H9 (cell line): ENCODE results near the gene SERPIND1. TPM values are rescaled to one million over a fixed set of nuclear protein-coding genes. Genes with fewer than 3 reads are reported as not detected.

Experiments
- DNase-seq: peaks from one replicate; pipeline ENCODE4 v3.0.0-alpha.2; 2017
- H2AFZ ChIP-seq: one replicate; pipeline ENCODE4 v1.6.1; 2013; ENCODE audit warnings: mild to moderate bottlenecking, low read length, control low read depth, moderate library complexity
- H2AK5ac ChIP-seq: 2 replicates; pipeline ENCODE4 v1.6.1; 2013; ENCODE audit warnings: low read length, control low read depth, mixed read lengths; ENCODE audit not compliant: insufficient read length
- H2BK120ac ChIP-seq: one replicate; pipeline ENCODE4 v1.6.1; 2013; ENCODE audit warnings: low read depth, mild to moderate bottlenecking, low read length, control low read depth, inconsistent platforms; ENCODE audit not compliant: poor library complexity, severe bottlenecking
- H2BK12ac ChIP-seq: 2 replicates; pipeline ENCODE4 v1.6.1; 2013; ENCODE audit warnings: low read length, control low read depth, mixed read lengths, low read depth; ENCODE audit not compliant: insufficient read length
- H2BK15ac ChIP-seq: 2 replicates; pipeline ENCODE4 v1.6.1; 2013; ENCODE audit warnings: low read depth, low read length, control low read depth
- H2BK20ac ChIP-seq: one replicate; pipeline ENCODE4 v1.6.1; 2013; ENCODE audit warnings: low read depth, mild to moderate bottlenecking, low read length, control low read depth, inconsistent platforms; ENCODE audit not compliant: poor library complexity, severe bottlenecking
- H2BK5ac ChIP-seq: 2 replicates; pipeline ENCODE4 v1.6.1; 2013; ENCODE audit warnings: low read length, control low read depth, mixed read lengths; ENCODE audit not compliant: insufficient read length
- H3K14ac ChIP-seq: 2 replicates; pipeline ENCODE4 v1.6.1; 2013; ENCODE audit warnings: low read length, control low read depth; ENCODE audit not compliant: insufficient read depth
- H3K18ac ChIP-seq: 2 replicates; pipeline ENCODE4 v1.6.1; 2013; ENCODE audit warnings: low read depth, mild to moderate bottlenecking, mixed read lengths, low read length, control low read depth; ENCODE audit not compliant: insufficient read length
- H3K23ac ChIP-seq: 2 replicates; pipeline ENCODE4 v1.6.1; 2013; ENCODE audit warnings: low read length, control low read depth, mixed read lengths, low read depth; ENCODE audit not compliant: insufficient read length
- H3K23me2 ChIP-seq: 2 replicates; pipeline ENCODE4 v1.6.1; 2013; ENCODE audit warnings: low read depth, mild to moderate bottlenecking, mixed read lengths, low read length, control low read depth; ENCODE audit not compliant: insufficient read length, poor library complexity, severe bottlenecking
- H3K27ac ChIP-seq: 2 replicates; pipeline ENCODE4 v1.5.1; 2013; ENCODE audit warnings: low read length, control low read depth, mixed read lengths, low read depth; ENCODE audit not compliant: insufficient read length
- H3K27me3 ChIP-seq: 2 replicates; pipeline ENCODE4 v1.6.1; 2013; ENCODE audit warnings: low read length, control low read depth, inconsistent platforms; ENCODE audit not compliant: insufficient read depth
- H3K4ac ChIP-seq: 2 replicates; pipeline ENCODE4 v1.6.1; 2013; ENCODE audit warnings: low read depth, mild to moderate bottlenecking, control low read depth, inconsistent platforms, low read length, moderate library complexity
- H3K4me1 ChIP-seq: 2 replicates; pipeline ENCODE4 v1.6.1; 2013; ENCODE audit warnings: low read length, control low read depth, inconsistent platforms; ENCODE audit not compliant: insufficient read depth
- H3K4me2 ChIP-seq: 2 replicates; pipeline ENCODE4 v1.6.1; 2013; ENCODE audit warnings: low read length, control low read depth, mixed read lengths; ENCODE audit not compliant: insufficient read length, insufficient read depth
- H3K56ac ChIP-seq: 2 replicates; pipeline ENCODE4 v1.6.1; 2013; ENCODE audit warnings: low read depth, mild to moderate bottlenecking, mixed read lengths, low read length, control low read depth; ENCODE audit not compliant: insufficient read length
- H3K79me1 ChIP-seq: 2 replicates; pipeline ENCODE4 v1.6.1; 2013; ENCODE audit warnings: low read depth, mild to moderate bottlenecking, moderate library complexity, low read length, control low read depth, inconsistent platforms; ENCODE audit not compliant: insufficient read depth, poor library complexity, severe bottlenecking
- H3K79me2 ChIP-seq: 2 replicates; pipeline ENCODE4 v1.6.1; 2013; ENCODE audit warnings: low read length, control low read depth, inconsistent platforms; ENCODE audit not compliant: insufficient read depth
- H3K9ac ChIP-seq: 2 replicates; pipeline ENCODE4 v1.6.1; 2013; ENCODE audit warnings: low read length, control low read depth, mixed read lengths; ENCODE audit not compliant: insufficient read length; ENCODE audit errors: extremely low read depth
- H3K9me3 ChIP-seq: one replicate; pipeline ENCODE4 v1.6.1; 2013; ENCODE audit warnings: low read depth, low read length, inconsistent platforms; ENCODE audit not compliant: control insufficient read depth
- H3T11ph ChIP-seq: one replicate; pipeline ENCODE4 v1.6.1; 2013; ENCODE audit warnings: mild to moderate bottlenecking, low read length, control low read depth, inconsistent platforms
- H4K20me1 ChIP-seq: one replicate; pipeline ENCODE4 v1.6.1; 2013; ENCODE audit not compliant: control insufficient read depth, insufficient read length, insufficient read depth
- H4K5ac ChIP-seq: 2 replicates; pipeline ENCODE4 v1.6.1; 2013; ENCODE audit warnings: low read depth, mild to moderate bottlenecking, mixed read lengths, low read length, control low read depth; ENCODE audit not compliant: insufficient read length
- H4K8ac ChIP-seq: replicated peaks from 2 replicates; pipeline ENCODE4 v1.6.1; 2013; ENCODE audit warnings: low read length, control low read depth, mixed read lengths, low read depth; ENCODE audit not compliant: insufficient read length
- H4K91ac ChIP-seq: 2 replicates; pipeline ENCODE4 v1.6.1; 2013; ENCODE audit warnings: low read depth, mild to moderate bottlenecking, moderate library complexity, mixed read lengths, low read length, control low read depth; ENCODE audit not compliant: insufficient read length
- H3K27ac Mint-ChIP-seq, 3 experiments: 2 replicates in 2 of 3; 3 replicates in 1 of 3; pipeline ENCODE4 v1.8.0; 2020 to 2021; ENCODE audit warnings: mixed read lengths in 3 of 3, mild to moderate bottlenecking in 1 of 3, moderate library complexity in 1 of 3
- H3K27me3 Mint-ChIP-seq: 2 replicates; pipeline ENCODE4 v1.8.0; 2021; ENCODE audit warnings: low read depth, mild to moderate bottlenecking, moderate library complexity, mixed read lengths
- H3K36me3 Mint-ChIP-seq, 3 experiments: 2 replicates in 2 of 3; 3 replicates in 1 of 3; pipeline ENCODE4 v1.8.0; 2020 to 2021; ENCODE audit warnings: low read depth in 3 of 3, mixed read lengths in 3 of 3; ENCODE audit not compliant: insufficient read depth in 1 of 3
- H3K4me1 Mint-ChIP-seq, 2 experiments: 2 replicates each; pipeline ENCODE4 v1.8.0; 2020; ENCODE audit warnings: mixed read lengths in 2 of 2
- H3K4me3 Mint-ChIP-seq, 2 experiments: 2 replicates in 1 of 2; 3 replicates in 1 of 2; pipeline ENCODE4 v1.8.0; 2020 to 2021; ENCODE audit warnings: mild to moderate bottlenecking in 2 of 2, mixed read lengths in 2 of 2, moderate library complexity in 1 of 2
- H3K9me3 Mint-ChIP-seq, 2 experiments: 2 replicates in 1 of 2; 3 replicates in 1 of 2; pipeline ENCODE4 v1.8.0; 2020; ENCODE audit warnings: mild to moderate bottlenecking in 2 of 2, mixed read lengths in 2 of 2, moderate library complexity in 1 of 2
- WGBS: extraction: QIAGEN DNeasy Blood & Tissue Kit; methylation state at CpG from one replicate; pipeline ENCODE4 v1.1.7; 2013; ENCODE audit warnings: missing lambda C conversion rate, low lambda C conversion rate, mixed read lengths; ENCODE audit not compliant: insufficient read length; ENCODE audit errors: extremely low coverage; 5-methylcytosine and 5-hydroxymethylcytosine counted together
- total RNA-seq: library from RNA; stranded (reverse); gene quantifications from 2 replicates; pipeline ENCODE4 v1.2.1, GENCODE V29; 2021
- TF ChIP-seq, protein P1 (sequence below): fragments of 200-600 bp; sonication (generic); conservative IDR thresholded peaks from 3 replicates; pipeline ENCODE4 v1.8.0; 2021; ENCODE audit warnings: antibody characterized with exemption, mild to moderate bottlenecking

Gene SERPIND1
- total RNA-seq, 1 experiment from 2014 or later: not detected

DNA sequence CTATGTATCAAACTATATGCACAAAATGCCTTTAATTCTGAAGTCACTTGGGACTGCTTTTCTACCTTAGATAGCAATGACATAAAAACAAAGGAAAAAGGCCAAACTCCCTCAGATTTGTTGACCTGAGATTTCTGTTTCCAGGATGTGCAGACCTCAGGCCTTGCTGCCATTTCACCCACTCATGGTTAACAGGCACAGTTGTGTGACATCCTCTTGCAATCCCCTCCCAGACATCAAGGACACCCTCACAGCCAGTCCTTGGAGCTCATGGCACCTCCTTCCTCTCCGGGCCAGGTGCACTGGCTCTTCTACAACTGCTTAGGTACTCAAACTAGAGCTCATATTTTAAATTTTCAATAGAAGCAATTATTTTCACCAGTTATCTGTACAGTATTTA, 37.3 kb downstream of the SERPIND1 start:
- Histone ChIP-seq H2AFZ (no peak overlapping the region), H3K23me2 (no peaks in the 10 kb centered on the region), H3K79me2 (no peaks in the 10 kb centered on the region), H3K79me1 (no peaks in the 10 kb centered on the region), H3K9me3 (no peaks in the 10 kb centered on the region), H3T11ph (no peak overlapping the region), H2AK5ac (no peak overlapping the region), H2BK20ac (no peak overlapping the region), H3K4ac (no peak overlapping the region), H3K9ac (no peak overlapping the region), H3K18ac (no peak overlapping the region), H2BK120ac (no peak overlapping the region), H3K14ac (no peak overlapping the region), H2BK15ac (no peak overlapping the region), H4K91ac (no peak overlapping the region), H2BK12ac (no peak overlapping the region), H4K20me1 (no peaks in the 10 kb centered on the region), H3K56ac (no peak overlapping the region), H3K27ac (no peak overlapping the region), H2BK5ac (no peak overlapping the region), H3K4me2 (no peak overlapping the region), H3K27me3 (no peaks in the 10 kb centered on the region), H4K5ac (no peak overlapping the region), H3K4me1 (no peaks in the 10 kb centered on the region), H3K23ac (no peak overlapping the region), H4K8ac (no peak overlapping the region)
- TF ChIP-seq, protein P1, sequence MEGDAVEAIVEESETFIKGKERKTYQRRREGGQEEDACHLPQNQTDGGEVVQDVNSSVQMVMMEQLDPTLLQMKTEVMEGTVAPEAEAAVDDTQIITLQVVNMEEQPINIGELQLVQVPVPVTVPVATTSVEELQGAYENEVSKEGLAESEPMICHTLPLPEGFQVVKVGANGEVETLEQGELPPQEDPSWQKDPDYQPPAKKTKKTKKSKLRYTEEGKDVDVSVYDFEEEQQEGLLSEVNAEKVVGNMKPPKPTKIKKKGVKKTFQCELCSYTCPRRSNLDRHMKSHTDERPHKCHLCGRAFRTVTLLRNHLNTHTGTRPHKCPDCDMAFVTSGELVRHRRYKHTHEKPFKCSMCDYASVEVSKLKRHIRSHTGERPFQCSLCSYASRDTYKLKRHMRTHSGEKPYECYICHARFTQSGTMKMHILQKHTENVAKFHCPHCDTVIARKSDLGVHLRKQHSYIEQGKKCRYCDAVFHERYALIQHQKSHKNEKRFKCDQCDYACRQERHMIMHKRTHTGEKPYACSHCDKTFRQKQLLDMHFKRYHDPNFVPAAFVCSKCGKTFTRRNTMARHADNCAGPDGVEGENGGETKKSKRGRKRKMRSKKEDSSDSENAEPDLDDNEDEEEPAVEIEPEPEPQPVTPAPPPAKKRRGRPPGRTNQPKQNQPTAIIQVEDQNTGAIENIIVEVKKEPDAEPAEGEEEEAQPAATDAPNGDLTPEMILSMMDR: no peak
- DNase-seq: no peak
- no CpG with 5 or more reads among the region's 1 CpG for WGBS
- Mint-ChIP-seq H3K9me3 (no peaks in the 10 kb centered on the region), H3K4me1 (no peaks in the 10 kb centered on the region; a peak in 2 of 4 replicates), H3K36me3 (peaks cover 6 to 54% (median 27%) of the 10 kb centered on the region in 3 experiments; a peak in 6 of 7 replicates), H3K27me3 (no peaks in the 10 kb centered on the region), H3K4me3 (no peak overlapping the region), H3K27ac (no peak overlapping the region)
